SK-N-SH (cell line): ENCODE measurements around the gene PDE4B. TPM values are rescaled to one million over a fixed set of nuclear protein-coding genes. Genes with fewer than 3 reads are reported as not detected.

Source experiments
- CTCF ChIA-PET: fragments of 300-600, 350-600 bp; formaldehyde crosslinking; extraction: SDS; loops from one replicate; lab custom pipeline; 2021; lab: Yijun Ruan, JAX
- POLR2A ChIA-PET: fragments of 350-600 bp; sonication (Branson Sonifier 250); formaldehyde crosslinking; extraction: SDS; loops from one replicate; lab custom pipeline; 2020; ENCODE audit warnings: antibody characterized with exemption, inconsistent platforms; lab: Yijun Ruan, JAX
- DNase-seq: peaks from one replicate; pipeline ENCODE4 v3.0.0; 2012
- H2AFZ ChIP-seq: fragments of 200-600 bp; sonication (generic); 2 replicates; pipeline ENCODE4 v1.8.1; 2016; ENCODE audit warnings: antibody characterized with exemption, mild to moderate bottlenecking, low read depth
- H3F3A ChIP-seq: fragments of 200-600 bp; sonication (generic); replicated peaks from 2 replicates; pipeline ENCODE3; 2016; ENCODE audit warnings: antibody characterized with exemption, mild to moderate bottlenecking; ENCODE audit not compliant: insufficient read depth
- H3K27ac ChIP-seq, 2 experiments: fragments of 200-500 bp in 1 of 2; fragments of 200-600 bp in 1 of 2; sonication (Bioruptor generic) in 1 of 2; sonication (generic), shearing (Covaris generic) in 1 of 2; 2 replicates each; pipeline versions ENCODE4 v1.5.1 to v1.6.1; 2014 to 2016; ENCODE audit warnings: low read depth in 2 of 2, inconsistent platforms in 1 of 2, low read length in 1 of 2, mild to moderate bottlenecking in 1 of 2, mixed read lengths in 1 of 2
- H3K27me3 ChIP-seq: fragments of 200-600 bp; sonication (generic), shearing (Covaris generic); 2 replicates; pipeline ENCODE4 v1.6.1; 2016; ENCODE audit warnings: mixed run types; ENCODE audit not compliant: insufficient read depth
- H3K36me3 ChIP-seq, 2 experiments: fragments of 200-500 bp in 1 of 2; fragments of 200-600 bp in 1 of 2; sonication (Bioruptor generic) in 1 of 2; sonication (generic) in 1 of 2; replicated peaks in 1 of 2; 2 replicates each; pipeline versions ENCODE3 to v1.5.1; 2014 to 2016; ENCODE audit warnings: low read length in 1 of 2, mild to moderate bottlenecking in 1 of 2; ENCODE audit not compliant: insufficient read depth in 2 of 2, control insufficient read depth in 1 of 2
- H3K4me1 ChIP-seq, 2 experiments: fragments of 200-500 bp in 1 of 2; fragments of 200-600 bp in 1 of 2; sonication (Bioruptor generic) in 1 of 2; sonication (generic), shearing (Covaris generic) in 1 of 2; 2 replicates each; pipeline versions ENCODE4 v1.5.1 to v1.6.1; 2014 to 2016; ENCODE audit warnings: low read depth in 1 of 2, low read length in 1 of 2, mixed run types in 1 of 2; ENCODE audit not compliant: insufficient read depth in 2 of 2, control insufficient read depth in 1 of 2
- H3K4me2 ChIP-seq: fragments of 200-600 bp; sonication (generic), shearing (Covaris generic); 2 replicates; pipeline ENCODE4 v1.6.1; 2017; ENCODE audit warnings: mixed run types
- H3K4me3 ChIP-seq, 2 experiments: fragments of 200-500 bp in 1 of 2; fragments of 200-600 bp in 1 of 2; sonication (Bioruptor generic) in 1 of 2; sonication (generic), shearing (Covaris generic) in 1 of 2; 2 replicates each; pipeline versions ENCODE4 v1.5.1 to v1.8.1; 2014 to 2016; ENCODE audit warnings: low read depth in 2 of 2, inconsistent platforms in 1 of 2, low read length in 1 of 2, mild to moderate bottlenecking in 1 of 2, mixed read lengths in 1 of 2, moderate library complexity in 1 of 2
- H3K79me2 ChIP-seq: fragments of 200-600 bp; sonication (generic); 2 replicates; pipeline ENCODE4 v1.8.1; 2017; ENCODE audit warnings: mild to moderate bottlenecking; ENCODE audit not compliant: insufficient read depth
- H3K9ac ChIP-seq: fragments of 200-600 bp; sonication (generic); 2 replicates; pipeline ENCODE4 v1.6.1; 2017; ENCODE audit warnings: mixed run types
- H3K9me2 ChIP-seq: fragments of 200-600 bp; sonication (generic); 2 replicates; pipeline ENCODE4 v1.6.1; 2017; ENCODE audit warnings: mixed run types
- H3K9me3 ChIP-seq: fragments of 200-600 bp; sonication (generic); 2 replicates; pipeline ENCODE4 v1.6.1; 2017; ENCODE audit warnings: mixed run types, mild to moderate bottlenecking, moderate library complexity
- H4K20me1 ChIP-seq: fragments of 200-600 bp; sonication (generic); 2 replicates; pipeline ENCODE4 v1.6.1; 2017; ENCODE audit warnings: mild to moderate bottlenecking, mixed run types; ENCODE audit not compliant: insufficient read depth
- ELF1 ChIP-seq: IDR thresholded peaks from 2 replicates; pipeline ENCODE4 v1.4.0; 2012
- EP300 ChIP-seq, 2 experiments: IDR thresholded peaks; 2 replicates each; pipeline versions ENCODE4 v1.4.0 to v1.6.1; 2012; ENCODE audit warnings: borderline replicate concordance in 1 of 2, low read depth in 1 of 2, low read length in 1 of 2
- FOXJ3 ChIP-seq: sonication (generic); formaldehyde crosslinking; IDR thresholded peaks from 2 replicates; pipeline ENCODE4 v1.5.1; 2020; ENCODE audit warnings: mild to moderate bottlenecking, missing genetic modification reagents
- FOXM1 ChIP-seq: IDR thresholded peaks from 2 replicates; pipeline ENCODE4 v1.4.0; 2012; ENCODE audit warnings: low read depth, mild to moderate bottlenecking
- GABPA ChIP-seq: IDR thresholded peaks from 2 replicates; pipeline ENCODE4 v1.4.0; 2012; ENCODE audit warnings: low read depth, mild to moderate bottlenecking
- GATA2 ChIP-seq: sonication (generic); formaldehyde crosslinking; IDR thresholded peaks from 2 replicates; pipeline ENCODE4 v1.5.0; 2020; ENCODE audit warnings: mild to moderate bottlenecking, missing genetic modification reagents
- MXI1 ChIP-seq: IDR thresholded peaks from 2 replicates; pipeline ENCODE4 v1.6.1; 2012; ENCODE audit warnings: mild to moderate bottlenecking, low read depth, low read length, improper control_type of control experiment
- NFIC ChIP-seq: IDR thresholded peaks from 2 replicates; pipeline ENCODE4 v1.4.0; 2012; ENCODE audit warnings: borderline replicate concordance
- NRF1 ChIP-seq: IDR thresholded peaks from 2 replicates; pipeline ENCODE4 v1.6.1; 2012; ENCODE audit warnings: low read depth, mild to moderate bottlenecking, low read length
- PBX3 ChIP-seq: IDR thresholded peaks from 2 replicates; pipeline ENCODE4; 2012
- POLR2AphosphoS5 ChIP-seq: IDR thresholded peaks from 2 replicates; pipeline ENCODE4 v1.6.1; 2012; ENCODE audit warnings: low read depth, low read length
- RAD21 ChIP-seq: IDR thresholded peaks from 2 replicates; pipeline ENCODE4 v1.6.1; 2012; ENCODE audit warnings: mild to moderate bottlenecking, low read length
- RCOR1 ChIP-seq: fragments of 150-350 bp; IDR thresholded peaks from 2 replicates; pipeline ENCODE4 v1.6.1; 2017; ENCODE audit warnings: antibody characterized with exemption, low read length
- REST ChIP-seq: IDR thresholded peaks from 2 replicates; pipeline ENCODE4 v1.6.1; 2012; ENCODE audit warnings: mild to moderate bottlenecking, low read depth, low read length, moderate library complexity
- RFX5 ChIP-seq: IDR thresholded peaks from 2 replicates; pipeline ENCODE4 v1.6.1; 2012; ENCODE audit warnings: mild to moderate bottlenecking, improper control_type of control experiment, low read length
- SIN3A ChIP-seq: IDR thresholded peaks from 2 replicates; pipeline ENCODE4 v1.6.1; 2012; ENCODE audit warnings: low read depth, mild to moderate bottlenecking, low read length, moderate library complexity, borderline replicate concordance
- SMC3 ChIP-seq: IDR thresholded peaks from 2 replicates; pipeline ENCODE4 v1.6.1; 2012; ENCODE audit warnings: low read depth, low read length, improper control_type of control experiment
- TAF1 ChIP-seq: IDR thresholded peaks from 2 replicates; pipeline ENCODE4 v1.6.1; 2012; ENCODE audit warnings: low read depth, mild to moderate bottlenecking, low read length, moderate library complexity, borderline replicate concordance
- TCF12 ChIP-seq: IDR thresholded peaks from 2 replicates; pipeline ENCODE4 v1.4.0; 2012
- TEAD4 ChIP-seq: IDR thresholded peaks from 2 replicates; pipeline ENCODE4 v1.4.0; 2012; ENCODE audit warnings: mild to moderate bottlenecking, borderline replicate concordance; ENCODE audit not compliant: insufficient read depth
- YY1 ChIP-seq: IDR thresholded peaks from 2 replicates; pipeline ENCODE4 v1.4.0; 2012; ENCODE audit warnings: low read depth, mild to moderate bottlenecking
- ZBTB33 ChIP-seq: IDR thresholded peaks from 2 replicates; pipeline ENCODE4 v1.4.0; 2012; ENCODE audit warnings: low read depth, borderline replicate concordance
- WGBS: methylation state at CpG from one replicate; pipeline ENCODE4 v1.1.6; 2017; ENCODE audit warnings: low lambda C conversion rate; 5-methylcytosine and 5-hydroxymethylcytosine counted together
- polyA plus RNA-seq, 3 experiments: library from polyadenylated mRNA; depleted of rRNA; stranded (reverse); fragments of >200 nt; gene quantifications; 2 replicates each; pipeline ENCODE4 v1.2.3, GENCODE V29; 2012

Gene PDE4B
- polyA plus RNA-seq, 1 of the 3 experiments (the other 2 are of a cell fraction), result 1.9 TPM

GRCh38 chr1:66371233-66372005 lies 578.7 kb downstream of the PDE4B start (continued):
- TF ChIP-seq EP300 (IDR thresholded peaks at IDR 0.05; ENCODE audit: borderline replicate concordance in 1 of 2, low read depth in 1 of 2, low read length in 1 of 2), result peak in 1 of 2 experiments; percentile 14; a peak in 1 of 4 replicates
- TF ChIP-seq PBX3, result peak; percentile 20; the same call in 1 of the 2 replicates
- no peak for TF ChIP-seq RFX5
- peak; percentile 56 for TF ChIP-seq TCF12
- no peak for TF ChIP-seq FOXJ3
- no peak for TF ChIP-seq YY1
- TF ChIP-seq TEAD4, result no peak
- no peak for TF ChIP-seq ELF1
- no peak for TF ChIP-seq NRF1
- TF ChIP-seq GATA2 (CRISPR knock-in tag), result no peak
- TF ChIP-seq TAF1, result no peak
- TF ChIP-seq NFIC, result peak; percentile 4; the same call in 1 of the 2 replicates

- ChIA-PET POLR2A (no interaction called here), CTCF (interaction anchor here (0.6 kb wide), 1 partner anchor 355 kb away, joined by 3 read pairs; no protein-coding TSS in a partner anchor)
- no peaks in the 10 kb centered on the region for H3K27me3 ChIP-seq
- no peak overlapping the region for H3K4me3 ChIP-seq
- peaks cover 5 to 20% of the 10 kb centered on the region in 2 experiments for H3K36me3 ChIP-seq
- no peak for DNase-seq
- no peaks in the 10 kb centered on the region for H3K9me3 ChIP-seq
- H2AFZ ChIP-seq, result no peak overlapping the region
- H3K4me1 ChIP-seq, result peaks cover 3 to 18% of the 10 kb centered on the region in 2 experiments
- H4K20me1 ChIP-seq, result no peaks in the 10 kb centered on the region
- H3K9ac ChIP-seq, result 0 out of 2 replicates have a peak overlapping the region, but pooled peaks have one; percentile 51
- no peaks in the 10 kb centered on the region for H3K79me2 ChIP-seq
- H3K4me2 ChIP-seq, result no peak overlapping the region; the same call in 1 of the 2 replicates
- peak overlapping the region; percentile 73 to 86; a peak in 3 of 4 replicates for H3K27ac ChIP-seq
- peaks cover 44% of the 10 kb centered on the region for H3F3A ChIP-seq
- H3K9me2 ChIP-seq, result no peaks in the 10 kb centered on the region
- WGBS, result 98% methylated on average over 6 of the region's 6 CpGs
- TF ChIP-seq FOXM1, result no peak
- no peak for TF ChIP-seq MXI1
- TF ChIP-seq FOXJ3, result no peak
- no peak for TF ChIP-seq EP300 (IDR thresholded peaks at IDR 0.05; ENCODE audit: borderline replicate concordance in 1 of 2, low read depth in 1 of 2, low read length in 1 of 2)
- TF ChIP-seq RAD21, result no peak
- TF ChIP-seq ELF1, result no peak
- no peak for TF ChIP-seq SMC3
- TF ChIP-seq ZBTB33, result no peak
- no peak for TF ChIP-seq REST
- TF ChIP-seq POLR2AphosphoS5, result no peak
- no peak for TF ChIP-seq NRF1
- TF ChIP-seq GATA2 (CRISPR knock-in tag), result no peak
- TF ChIP-seq SIN3A, result no peak
- no peak for TF ChIP-seq GABPA
- no peak for TF ChIP-seq RCOR1
- TF ChIP-seq RFX5, result no peak
Observed at GRCh38 chr1:66372522-66373101, 579.9 kb downstream of the PDE4B start.
